HG03135 (cell line): Measurements from ENCODE around the gene CACFD1.
"Not testable (repeated sequence)": the region's sequence is repeated elsewhere in the genome, so short reads cannot be mapped to it uniquely, and the experiment has no call there.

Experiments used
- ATAC-seq: cut with Tn5 transposase; IDR thresholded peaks from one replicate; pipeline ENCODE4 v1.9.1; 2021; ENCODE audit warnings: mild to moderate bottlenecking, moderate library complexity; ENCODE audit not compliant: unreplicated experiment

CACFD1 gene

DNA sequence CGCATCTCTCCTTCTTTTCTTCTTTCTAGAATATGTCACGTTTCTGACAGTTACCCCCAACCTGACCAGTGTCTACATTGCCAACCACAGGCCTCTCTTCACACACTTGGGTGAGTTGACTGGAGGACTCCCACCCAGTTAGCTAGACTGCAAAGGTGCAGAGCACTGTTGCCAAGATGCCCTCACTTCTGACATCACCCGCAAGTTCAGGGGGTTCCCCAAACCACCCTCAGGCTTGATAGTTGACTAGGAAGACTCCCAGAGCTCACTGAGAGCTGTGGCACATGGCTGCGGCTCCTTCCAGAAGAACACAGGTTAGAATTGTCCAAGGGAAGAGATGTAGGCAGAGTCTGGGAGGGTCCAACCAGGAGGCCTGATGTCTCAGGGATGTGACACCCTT lies 20.4 kb upstream of the CACFD1 start:
- ATAC-seq = no peak

DNA sequence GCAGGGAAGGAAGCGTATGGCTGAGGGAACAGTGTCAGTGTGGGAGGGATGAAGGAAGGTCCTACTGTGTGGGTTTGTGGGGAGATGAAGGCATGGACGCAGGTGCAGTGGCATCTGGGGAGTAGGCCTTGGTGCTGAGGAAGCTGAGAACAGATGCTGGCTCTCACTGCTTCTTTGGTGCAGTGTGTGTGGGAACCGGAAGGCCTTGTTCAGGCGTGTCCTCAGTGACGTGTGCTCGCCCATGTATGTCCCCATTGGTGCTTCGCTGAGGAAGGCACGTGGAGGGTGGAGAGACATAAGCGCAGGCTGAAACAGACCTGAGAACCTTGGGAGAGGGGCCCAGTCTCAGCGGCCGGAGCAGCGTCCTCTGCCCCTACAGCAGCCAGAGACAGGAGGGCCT lies 18.9 kb upstream of the CACFD1 start:
- peak; percentile 66 for ATAC-seq

DNA sequence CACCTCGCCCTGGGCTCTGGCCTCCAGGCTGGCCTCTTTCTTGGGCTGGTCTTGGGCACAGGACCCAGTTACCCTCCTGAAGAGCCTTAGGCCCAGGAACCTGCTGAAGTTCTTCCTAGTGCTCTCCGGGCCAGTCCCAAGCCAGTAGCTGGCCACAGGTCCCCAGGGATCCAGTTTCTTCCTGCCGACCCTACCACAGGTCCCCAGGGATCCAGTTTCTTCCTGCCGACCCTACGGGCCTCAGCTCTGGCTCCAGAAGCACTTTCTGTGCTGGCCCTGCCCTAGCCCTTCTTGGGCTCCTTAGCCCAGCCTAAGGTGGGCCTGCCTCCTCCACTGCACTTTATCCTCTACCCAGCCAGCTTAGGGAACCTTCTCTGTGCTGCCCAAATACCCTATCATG lies 18.2 kb upstream of the CACFD1 start:
- ATAC-seq = no peak

- no peak for ATAC-seq
Measured at GRCh38 chr9:133443248-133443647, 16.5 kb upstream of the CACFD1 start.

- ATAC-seq = no peak
Measured at GRCh38 chr9:133443982-133444381, 15.8 kb upstream of the CACFD1 start.

GRCh38 chr9:133445293-133445969 lies 14.3 kb upstream of the CACFD1 start:
- ATAC-seq = no peak

DNA sequence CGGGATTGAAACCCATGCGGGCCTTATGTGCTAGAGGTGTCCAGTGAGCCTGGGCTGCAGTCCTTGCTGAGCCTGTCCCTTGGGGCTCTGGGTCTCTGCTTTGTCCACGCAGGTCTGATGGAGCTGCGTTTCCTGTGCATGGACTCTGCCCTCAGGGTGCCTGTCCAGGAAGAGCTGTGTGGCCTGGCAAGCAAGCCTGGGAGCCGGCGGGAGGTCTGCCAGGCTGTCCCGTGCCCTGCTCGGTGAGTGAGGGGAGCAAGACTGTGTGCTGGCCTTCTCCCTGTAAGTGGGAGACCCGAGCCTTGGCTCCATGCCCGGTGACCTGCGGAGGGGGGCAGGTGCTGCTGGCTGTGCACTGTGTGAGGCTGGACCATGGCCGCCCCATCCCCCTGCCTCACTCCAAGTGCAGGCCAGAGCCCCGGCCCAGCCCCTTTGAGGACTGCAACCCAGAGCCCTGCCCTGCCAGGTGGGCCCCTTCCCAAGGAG lies 11.2 kb upstream of the CACFD1 start:
- no peak for ATAC-seq

DNA sequence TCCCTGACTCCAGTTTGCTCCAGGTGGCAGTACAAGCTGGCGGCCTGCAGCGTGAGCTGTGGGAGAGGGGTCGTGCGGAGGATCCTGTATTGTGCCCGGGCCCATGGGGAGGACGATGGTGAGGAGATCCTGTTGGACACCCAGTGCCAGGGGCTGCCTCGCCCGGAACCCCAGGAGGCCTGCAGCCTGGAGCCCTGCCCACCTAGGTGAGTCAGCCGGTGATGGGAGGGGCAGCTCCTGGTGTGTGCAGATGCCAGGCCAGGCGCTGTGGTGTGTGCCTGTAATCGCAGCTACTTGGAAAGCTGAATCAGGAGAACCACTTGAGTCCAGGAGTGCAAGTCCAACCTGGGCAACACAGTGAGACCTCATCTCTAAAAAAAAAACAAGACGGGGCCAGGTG lies 10.0 kb upstream of the CACFD1 start:
- ATAC-seq = no peak

DNA sequence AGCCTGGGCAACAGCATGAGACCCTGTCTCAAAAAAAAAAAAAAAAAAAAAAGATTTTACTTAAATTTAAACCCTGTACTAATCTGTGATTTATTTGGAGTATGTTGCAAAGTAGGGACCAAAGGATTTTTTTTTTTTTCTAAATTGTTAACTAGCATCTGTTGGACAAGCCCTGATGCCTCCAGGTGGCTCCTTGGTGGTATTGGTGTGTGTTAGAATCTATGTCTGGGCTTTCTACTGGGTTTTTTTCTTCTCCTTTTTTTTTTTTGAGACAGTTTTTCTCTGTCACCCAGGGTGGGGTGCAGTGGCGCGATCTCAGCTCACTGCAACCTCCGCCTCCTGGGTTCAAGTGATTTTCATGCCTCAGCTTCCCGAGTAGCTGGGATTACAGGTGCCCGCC lies 7.9 kb upstream of the CACFD1 start:
- ATAC-seq = not testable (repeated sequence)

- ATAC-seq = no peak
Measured at GRCh38 chr9:133452562-133452961, 7.2 kb upstream of the CACFD1 start.

DNA sequence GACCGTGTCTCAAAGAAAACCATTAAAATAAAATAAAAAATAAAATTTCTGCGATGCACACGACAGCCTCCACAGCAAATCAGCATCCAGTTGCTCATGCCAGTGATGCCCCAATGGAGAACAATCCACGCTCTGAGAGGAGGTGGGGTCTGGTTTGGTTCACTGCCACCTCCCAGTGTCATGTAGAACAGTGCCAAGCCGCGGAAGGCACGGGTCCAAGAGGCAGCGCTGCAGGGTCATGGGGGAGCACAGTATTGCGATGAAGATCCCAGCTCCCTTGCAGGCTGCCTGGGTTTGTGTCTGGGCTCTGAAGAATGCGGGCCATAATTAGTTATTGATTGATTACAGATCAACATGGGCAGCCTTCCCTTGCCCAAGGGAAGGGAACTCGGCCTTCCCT lies 6.1 kb upstream of the CACFD1 start:
- ATAC-seq = no peak

DNA sequence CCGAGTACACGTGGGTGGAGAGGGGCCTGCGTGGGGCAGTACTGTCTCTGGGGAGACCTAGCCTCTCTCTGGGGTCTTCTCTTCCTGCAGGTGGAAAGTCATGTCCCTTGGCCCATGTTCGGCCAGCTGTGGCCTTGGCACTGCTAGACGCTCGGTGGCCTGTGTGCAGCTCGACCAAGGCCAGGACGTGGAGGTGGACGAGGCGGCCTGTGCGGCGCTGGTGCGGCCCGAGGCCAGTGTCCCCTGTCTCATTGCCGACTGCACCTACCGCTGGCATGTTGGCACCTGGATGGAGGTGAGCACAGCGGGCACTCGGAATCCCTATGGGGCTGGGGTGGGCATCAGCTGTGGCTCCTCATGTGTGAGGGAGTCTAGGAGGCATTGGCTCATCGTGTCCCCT lies 5.5 kb upstream of the CACFD1 start:
- ATAC-seq = no peak

DNA sequence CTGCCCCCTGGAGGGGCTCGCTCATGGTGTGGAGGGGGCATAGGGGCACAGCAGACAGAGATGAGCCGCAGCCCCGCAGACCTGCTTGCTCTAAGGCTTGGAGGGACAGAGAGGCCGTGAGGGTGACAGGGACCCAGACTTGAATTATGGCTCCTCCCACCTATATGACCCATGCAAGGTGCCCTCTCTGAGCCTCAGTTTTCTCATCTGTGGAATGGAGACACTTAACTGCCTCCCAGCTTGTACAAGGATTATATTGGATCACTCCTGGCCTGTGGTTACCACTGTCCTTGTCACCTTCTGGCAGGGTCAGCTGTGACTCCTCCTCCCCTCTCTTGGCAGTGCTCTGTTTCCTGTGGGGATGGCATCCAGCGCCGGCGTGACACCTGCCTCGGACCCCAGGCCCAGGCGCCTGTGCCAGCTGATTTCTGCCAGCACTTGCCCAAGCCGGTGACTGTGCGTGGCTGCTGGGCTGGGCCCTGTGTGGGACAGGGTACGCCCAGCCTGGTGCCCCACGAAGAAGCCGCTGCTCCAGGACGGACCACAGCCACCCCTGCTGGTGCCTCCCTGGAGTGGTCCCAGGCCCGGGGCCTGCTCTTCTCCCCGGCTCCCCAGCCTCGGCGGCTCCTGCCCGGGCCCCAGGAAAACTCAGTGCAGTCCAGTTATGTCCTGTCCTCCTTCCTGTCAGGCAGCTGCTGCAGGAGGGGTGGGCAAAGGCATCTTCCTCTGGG lies 4.7 kb upstream of the CACFD1 start:
- no peak for ATAC-seq

- no peak for ATAC-seq
Measured at GRCh38 chr9:133455936-133456335, 3.8 kb upstream of the CACFD1 start.

DNA sequence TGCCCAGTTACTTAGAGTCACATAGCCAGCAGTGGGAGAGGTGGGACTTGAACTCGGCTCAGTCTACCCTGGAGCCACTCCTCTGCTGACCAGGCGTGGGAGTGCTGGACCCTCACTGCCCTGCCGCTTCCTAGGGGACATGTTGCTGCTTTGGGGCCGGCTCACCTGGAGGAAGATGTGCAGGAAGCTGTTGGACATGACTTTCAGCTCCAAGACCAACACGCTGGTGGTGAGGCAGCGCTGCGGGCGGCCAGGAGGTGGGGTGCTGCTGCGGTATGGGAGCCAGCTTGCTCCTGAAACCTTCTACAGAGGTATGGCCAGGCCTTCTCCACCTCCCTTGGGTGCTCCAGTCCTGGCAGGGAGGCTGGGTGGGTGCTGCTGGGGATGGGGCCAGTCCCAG lies 3.4 kb upstream of the CACFD1 start:
- no peak for ATAC-seq

DNA sequence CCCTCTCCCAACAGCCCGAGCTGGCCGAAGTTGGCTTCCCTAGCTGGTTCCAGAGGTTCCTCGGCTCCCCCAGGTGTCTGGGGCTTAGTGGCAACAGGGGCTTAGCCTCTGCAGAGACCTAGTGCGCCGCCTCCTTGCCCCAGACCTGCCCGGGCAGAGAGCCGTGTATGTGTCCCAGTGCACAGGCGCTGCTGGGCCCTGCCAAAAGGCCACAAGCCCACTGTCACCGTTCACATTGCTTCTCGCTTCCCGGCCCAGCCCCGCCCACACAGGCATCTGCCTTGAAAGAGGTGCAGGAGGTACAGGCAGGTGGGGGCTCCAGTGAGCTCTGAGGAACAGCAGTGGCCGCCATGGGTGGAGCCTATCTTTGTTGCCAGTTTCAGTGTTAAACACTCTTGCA lies 2.5 kb upstream of the CACFD1 start:
- ATAC-seq = no peak

DNA sequence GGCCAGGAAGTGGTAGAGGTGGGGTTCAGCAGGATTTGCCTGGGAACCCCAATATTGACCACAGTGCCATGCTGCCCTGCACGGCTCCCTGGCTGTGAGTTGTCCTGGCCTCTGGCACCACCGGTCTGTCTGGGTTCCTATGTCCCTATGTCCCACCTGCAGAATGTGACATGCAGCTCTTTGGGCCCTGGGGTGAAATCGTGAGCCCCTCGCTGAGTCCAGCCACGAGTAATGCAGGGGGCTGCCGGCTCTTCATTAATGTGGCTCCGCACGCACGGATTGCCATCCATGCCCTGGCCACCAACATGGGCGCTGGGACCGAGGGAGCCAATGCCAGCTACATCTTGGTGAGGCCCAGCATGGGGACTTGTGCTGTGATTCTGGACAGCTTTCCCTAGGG lies 2.0 kb upstream of the CACFD1 start:
- ATAC-seq = no peak

DNA sequence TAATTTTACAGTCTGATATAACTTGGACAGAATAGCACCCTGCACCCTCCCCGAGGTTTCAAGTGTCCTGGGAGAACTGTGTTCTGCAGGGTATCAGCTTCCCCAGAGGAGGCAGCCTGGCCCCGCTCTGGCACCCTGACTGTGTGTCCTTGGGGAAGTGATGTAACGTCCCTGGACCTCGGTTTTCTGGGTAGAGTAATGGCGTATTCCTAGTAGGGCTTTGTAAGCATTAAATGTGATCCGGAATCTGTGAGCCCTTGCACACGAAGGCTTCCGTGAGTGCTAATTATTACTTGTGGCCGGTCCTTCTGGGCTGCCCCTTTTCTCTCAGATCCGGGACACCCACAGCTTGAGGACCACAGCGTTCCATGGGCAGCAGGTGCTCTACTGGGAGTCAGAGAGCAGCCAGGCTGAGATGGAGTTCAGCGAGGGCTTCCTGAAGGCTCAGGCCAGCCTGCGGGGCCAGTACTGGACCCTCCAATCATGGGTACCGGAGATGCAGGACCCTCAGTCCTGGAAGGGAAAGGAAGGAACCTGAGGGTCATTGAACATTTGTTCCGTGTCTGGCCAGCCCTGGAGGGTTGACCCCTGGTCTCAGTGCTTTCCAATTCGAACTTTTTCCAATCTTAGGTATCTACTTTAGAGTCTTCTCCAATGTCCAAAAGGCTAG lies 1.0 kb upstream of the CACFD1 start:
- ATAC-seq = no peak

DNA sequence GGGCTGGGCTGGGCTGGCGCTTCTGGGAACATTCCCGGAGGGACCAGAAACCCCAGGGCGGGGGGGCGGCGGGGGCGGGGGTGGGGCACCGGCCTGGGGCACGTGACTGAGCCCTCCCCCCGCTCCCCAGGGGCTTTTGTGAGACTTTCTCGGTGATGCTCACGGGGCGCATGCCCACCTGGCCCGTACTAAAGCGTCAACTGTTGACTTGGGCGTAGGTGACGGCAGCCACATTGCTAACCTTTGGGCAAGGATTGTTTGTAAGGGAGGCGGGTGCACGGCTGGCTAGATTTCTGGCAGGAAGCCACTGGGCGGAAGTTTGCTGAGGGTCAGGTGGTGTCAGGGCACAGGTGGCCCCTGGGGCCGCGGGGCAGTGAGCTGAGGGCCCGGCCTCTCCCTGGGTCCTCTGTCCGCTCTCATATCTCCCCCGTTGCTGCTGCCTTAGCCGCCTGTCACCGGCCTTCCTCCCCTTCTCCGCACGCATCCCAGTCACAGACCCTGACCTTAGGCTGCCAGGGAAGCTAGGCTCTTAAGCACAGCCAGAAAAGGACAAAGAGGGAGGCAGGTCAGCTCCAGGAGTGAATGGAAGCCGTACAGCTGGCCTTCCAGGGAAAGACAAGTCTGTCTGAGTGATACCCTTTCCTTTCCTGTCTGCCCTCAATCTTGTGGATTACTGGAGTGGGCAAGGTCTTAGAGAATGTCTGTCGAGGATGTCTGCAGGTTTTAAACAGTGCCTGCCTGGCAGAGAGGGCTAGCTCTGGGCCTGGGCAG lies 812 bp downstream of the CACFD1 start:
- ATAC-seq = peak; percentile 23

DNA sequence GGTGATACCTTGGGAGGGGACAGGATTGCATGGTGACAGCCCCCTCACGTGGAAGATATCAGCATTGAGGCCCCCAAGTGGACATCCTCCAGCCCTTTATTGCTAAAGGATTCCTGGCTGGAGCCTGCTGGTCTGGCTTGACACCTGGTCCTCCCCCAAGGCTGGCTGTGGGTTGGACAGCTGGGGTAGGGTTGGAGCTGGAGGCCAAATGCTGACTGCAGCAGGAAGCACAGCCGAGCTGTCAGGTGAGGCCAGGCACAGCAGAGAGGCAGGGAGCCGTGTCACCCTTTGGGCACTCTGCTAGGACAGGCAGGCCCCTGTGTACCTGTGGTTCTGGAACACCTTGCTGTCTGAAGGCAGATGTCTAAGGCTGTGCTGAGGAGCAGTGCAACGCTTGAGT lies 2.2 kb downstream of the CACFD1 start:
- no peak for ATAC-seq

- no peak for ATAC-seq
Measured at GRCh38 chr9:133463234-133463863, 3.6 kb downstream of the CACFD1 start.
